CD4-positive, alpha-beta T cell treated with Interleukin-15 for 4 hours (primary cell): ENCODE results near the gene ARHGEF12.

Source experiments
- DNase-seq: peaks from one replicate; pipeline ENCODE4 v3.0.0-alpha.2; 2020; ENCODE audit warnings: low spot score

ARHGEF12 gene

GRCh38 chr11:120339394-120339890, 3.2 kb downstream of the ARHGEF12 start:
- no peak for DNase-seq

GRCh38 chr11:120340529-120340928, 4.3 kb downstream of the ARHGEF12 start:
- no peak for DNase-seq

- no peak for DNase-seq
Observed at GRCh38 chr11:120342226-120342625, 6.0 kb downstream of the ARHGEF12 start.

- no peak for DNase-seq
Observed at GRCh38 chr11:120342678-120343077, 6.5 kb downstream of the ARHGEF12 start.

- DNase-seq: no peak
Observed at GRCh38 chr11:120343429-120343828, 7.2 kb downstream of the ARHGEF12 start.

GRCh38 chr11:120344302-120345004, 8.2 kb downstream of the ARHGEF12 start:
- peak; percentile 75 for DNase-seq

GRCh38 chr11:120346233-120346632, 10.0 kb downstream of the ARHGEF12 start:
- no peak for DNase-seq

GRCh38 chr11:120350637-120351036, 14.4 kb downstream of the ARHGEF12 start:
- no peak for DNase-seq

GRCh38 chr11:120352405-120352804, 16.2 kb downstream of the ARHGEF12 start:
- DNase-seq: no peak

GRCh38 chr11:120354068-120354467, 17.9 kb downstream of the ARHGEF12 start:
- no peak for DNase-seq

- DNase-seq: no peak
Observed at GRCh38 chr11:120354779-120355178, 18.6 kb downstream of the ARHGEF12 start.

- DNase-seq: no peak
Observed at GRCh38 chr11:120357620-120358019, 21.4 kb downstream of the ARHGEF12 start.

GRCh38 chr11:120358729-120359128, 22.5 kb downstream of the ARHGEF12 start:
- no peak for DNase-seq

GRCh38 chr11:120363436-120363835, 27.2 kb downstream of the ARHGEF12 start:
- DNase-seq: no peak

GRCh38 chr11:120365512-120365911, 29.3 kb downstream of the ARHGEF12 start:
- DNase-seq: no peak

GRCh38 chr11:120372296-120372695, 36.1 kb downstream of the ARHGEF12 start:
- DNase-seq: no peak

- no peak for DNase-seq
Observed at GRCh38 chr11:120375076-120375475, 38.9 kb downstream of the ARHGEF12 start.

GRCh38 chr11:120376547-120377182, 40.5 kb downstream of the ARHGEF12 start:
- DNase-seq: no peak

- DNase-seq: no peak
Observed at GRCh38 chr11:120378474-120378873, 42.3 kb downstream of the ARHGEF12 start.

- DNase-seq: no peak
Observed at GRCh38 chr11:120381401-120381800, 45.2 kb downstream of the ARHGEF12 start.

- DNase-seq: no peak
Observed at GRCh38 chr11:120383518-120384155, 47.4 kb downstream of the ARHGEF12 start.

- no peak for DNase-seq
Observed at GRCh38 chr11:120384476-120384875, 48.3 kb downstream of the ARHGEF12 start.

- DNase-seq: no peak
Observed at GRCh38 chr11:120385110-120385509, 48.9 kb downstream of the ARHGEF12 start.
